GM23248 (cell line): Measurements from ENCODE around the gene ACKR3. TPM values are rescaled to one million over a fixed set of nuclear protein-coding genes. Genes with fewer than 3 reads are reported as not detected.
A peak's percentile ranks its signal among the peaks of the same experiment; 100 is the strongest.

Experiments used
- DNase-seq: peaks from one replicate; pipeline ENCODE4 v3.0.0-alpha.2; 2015
- H2AFZ ChIP-seq: fragments of 200-600 bp; sonication (generic); 2 replicates; pipeline ENCODE4 v1.6.1; 2016; ENCODE audit warnings: antibody characterized with exemption
- H3F3A ChIP-seq: fragments of 200-600 bp; sonication (generic); 2 replicates; pipeline ENCODE4 v1.6.1; 2016; ENCODE audit warnings: mild to moderate bottlenecking, antibody characterized with exemption, mixed run types; ENCODE audit not compliant: insufficient read depth
- H3K27ac ChIP-seq: fragments of 200-600 bp; sonication (generic); 2 replicates; pipeline ENCODE4 v1.5.1; 2016; ENCODE audit warnings: mild to moderate bottlenecking
- H3K27me3 ChIP-seq: fragments of 200-600 bp; sonication (generic); replicated peaks from 2 replicates; pipeline ENCODE4 v1.6.1; 2016; ENCODE audit warnings: mild to moderate bottlenecking; ENCODE audit not compliant: insufficient read depth
- H3K36me3 ChIP-seq: fragments of 200-600 bp; sonication (generic); 2 replicates; pipeline ENCODE4 v1.6.1; 2016; ENCODE audit warnings: low read depth, mild to moderate bottlenecking
- H3K4me1 ChIP-seq: fragments of 200-600 bp; sonication (generic); 2 replicates; pipeline ENCODE4 v1.6.1; 2016; ENCODE audit warnings: mild to moderate bottlenecking; ENCODE audit not compliant: insufficient read depth
- H3K4me2 ChIP-seq: fragments of 200-600 bp; sonication (generic); one replicate; pipeline ENCODE4 v1.6.1; 2016; ENCODE audit warnings: mild to moderate bottlenecking; ENCODE audit not compliant: unreplicated experiment
- H3K4me3 ChIP-seq: fragments of 200-600 bp; sonication (generic); 2 replicates; pipeline ENCODE4 v1.5.1; 2016; ENCODE audit warnings: mild to moderate bottlenecking
- H3K79me2 ChIP-seq: fragments of 200-600 bp; sonication (generic); 2 replicates; pipeline ENCODE4 v1.6.1; 2016; ENCODE audit warnings: mild to moderate bottlenecking; ENCODE audit not compliant: insufficient read depth
- H3K9ac ChIP-seq: fragments of 200-600 bp; sonication (generic); 2 replicates; pipeline ENCODE4 v1.6.1; 2016; ENCODE audit warnings: mild to moderate bottlenecking
- H3K9me2 ChIP-seq: fragments of 200-600 bp; sonication (generic); 2 replicates; pipeline ENCODE4 v1.6.1; 2016; ENCODE audit warnings: mixed run types, mild to moderate bottlenecking, moderate library complexity; ENCODE audit not compliant: insufficient read depth
- H3K9me3 ChIP-seq: fragments of 200-600 bp; sonication (generic); one replicate; pipeline ENCODE4 v1.6.1; 2017; ENCODE audit warnings: low read depth
- H4K20me1 ChIP-seq: fragments of 200-600 bp; sonication (generic); 2 replicates; pipeline ENCODE4 v1.6.0; 2016; ENCODE audit not compliant: insufficient read depth
- EZH2 ChIP-seq: fragments of 200-600 bp; sonication (generic); IDR thresholded peaks from 2 replicates; pipeline ENCODE4 v1.6.1; 2018; ENCODE audit warnings: antibody characterized with exemption, mild to moderate bottlenecking; ENCODE audit not compliant: insufficient read depth, poor library complexity, severe bottlenecking
- EZH2phosphoT487 ChIP-seq: fragments of 200-600 bp; sonication (generic); IDR thresholded peaks from 2 replicates; pipeline ENCODE4 v1.6.1; 2018; ENCODE audit warnings: antibody characterized with exemption, moderate library complexity, mild to moderate bottlenecking, low read depth; ENCODE audit not compliant: insufficient read depth
- WGBS, 2 experiments: methylation state at CpG; one replicate each; pipeline ENCODE4 v1.1.6; 2015 to 2017; ENCODE audit warnings: low lambda C conversion rate in 2 of 2, low coverage in 1 of 2; ENCODE audit errors: missing lambda C conversion rate in 2 of 2; 5-methylcytosine and 5-hydroxymethylcytosine counted together
- in situ Hi-C: fragments of 300-500 bp; cut with MboI; formaldehyde crosslinking; loops from 2 replicates; pipeline ENCODE4 v1.15.0; 2020
- polyA plus RNA-seq: library from polyadenylated mRNA; unstranded; fragments of >200 nt; fragmentation: Nextera tagmentation; extraction: Ambion mirVana; gene quantifications from 2 replicates; pipeline ENCODE4 v1.2.1, GENCODE V29; 2016
- total RNA-seq: library from RNA; depleted of rRNA; stranded (reverse); fragments of >200 nt; shearing (Covaris generic); gene quantifications from 2 replicates; pipeline ENCODE4 v1.2.3, GENCODE V29; 2014

Gene ACKR3
- total and polyA plus RNA-seq, 2 experiments from 2014 or later = 6.1 to 8.5 TPM

- no peaks in the 10 kb centered on the region for H3K36me3 ChIP-seq
- no peak overlapping the region for H2AFZ ChIP-seq
- no peak for TF ChIP-seq EZH2phosphoT487
- no peak for TF ChIP-seq EZH2
- H3K27me3 ChIP-seq = peaks cover 22% of the 10 kb centered on the region
- no peak overlapping the region for H3K4me2 ChIP-seq
- DNase-seq = no peak
- in situ Hi-C loops = no loop called here
- peaks cover 6% of the 10 kb centered on the region for H3F3A ChIP-seq
- no peak overlapping the region for H3K9ac ChIP-seq
- no peak overlapping the region for H3K4me3 ChIP-seq
- WGBS, 2 experiments = 70 to 74% methylated on average over 10 of the region's 10 CpGs
- H3K9me2 ChIP-seq = no peaks in the 10 kb centered on the region
- no peaks in the 10 kb centered on the region for H3K9me3 ChIP-seq
- no peaks in the 10 kb centered on the region for H3K79me2 ChIP-seq
- H4K20me1 ChIP-seq = no peaks in the 10 kb centered on the region
- H3K4me1 ChIP-seq = peaks cover 21% of the 10 kb centered on the region
- H3K27ac ChIP-seq = no peak overlapping the region
These were observed 36.4 kb downstream of the ACKR3 start for GRCh38 chr2:236606023-236606422.

DNA sequence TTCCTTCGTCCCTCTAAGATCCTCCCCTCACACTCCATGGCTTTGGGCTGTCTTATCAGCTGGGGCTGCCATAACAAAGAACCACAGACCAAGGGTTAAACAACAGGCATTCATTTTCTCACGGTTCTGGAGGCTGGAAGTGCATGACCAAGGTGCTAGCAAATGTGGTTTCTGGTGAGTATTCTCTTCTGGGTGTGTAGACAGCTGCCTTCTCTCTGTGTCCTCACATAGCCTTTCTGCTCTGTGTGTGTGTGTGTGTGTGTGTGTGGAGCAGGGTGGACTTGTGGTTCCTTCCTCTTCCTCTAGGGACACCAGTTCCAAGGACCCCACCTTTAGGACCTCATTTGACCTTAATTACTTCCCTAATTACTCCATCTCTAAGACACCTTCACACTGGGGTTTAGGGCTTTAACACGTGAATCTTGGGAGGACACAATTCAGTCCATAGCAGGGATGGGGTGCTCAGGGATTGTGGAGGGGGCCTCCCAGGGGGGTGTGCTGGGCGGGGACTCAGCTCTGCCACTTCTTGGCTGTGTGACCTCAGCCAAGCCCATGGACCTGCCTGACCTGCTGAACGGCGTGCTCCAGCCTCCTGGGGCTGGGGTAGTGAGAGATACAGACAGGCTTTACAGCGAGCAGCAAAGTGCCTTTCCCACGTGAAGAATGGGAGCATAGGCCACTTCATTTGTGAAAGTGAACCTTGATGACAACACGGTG lies 38.0 kb downstream of the ACKR3 start:
- Histone ChIP-seq H3K27ac (no peak overlapping the region), H3K36me3 (no peaks in the 10 kb centered on the region), H3K4me1 (peaks cover 31% of the 10 kb centered on the region), H4K20me1 (no peaks in the 10 kb centered on the region), H3K9me3 (no peaks in the 10 kb centered on the region), H2AFZ (no peak overlapping the region), H3K4me3 (no peak overlapping the region), H3K27me3 (peaks cover 14% of the 10 kb centered on the region), H3K9ac (no peak overlapping the region; the same call in 1 of the 2 replicates), H3F3A (peaks cover 15% of the 10 kb centered on the region), H3K79me2 (no peaks in the 10 kb centered on the region), H3K4me2 (no peak overlapping the region), H3K9me2 (no peaks in the 10 kb centered on the region)
- TF ChIP-seq EZH2 (no peak), EZH2phosphoT487 (no peak)
- 73 to 77% methylated on average over 8 to 9 of the region's 9 CpGs for WGBS, 2 experiments
- in situ Hi-C loops = no loop called here
- peak; percentile 75 for DNase-seq

- WGBS, 2 experiments = 43 to 54% methylated on average over 3 of the region's 3 CpGs
- Histone ChIP-seq H2AFZ (no peak overlapping the region), H3K27me3 (peaks cover 16% of the 10 kb centered on the region), H3K36me3 (no peaks in the 10 kb centered on the region), H3K79me2 (no peaks in the 10 kb centered on the region), H3K27ac (no peak overlapping the region), H3K4me1 (peaks cover 31% of the 10 kb centered on the region), H3K9me3 (no peaks in the 10 kb centered on the region), H3K9ac (no peak overlapping the region), H3K4me2 (no peak overlapping the region), H3K4me3 (no peak overlapping the region), H4K20me1 (no peaks in the 10 kb centered on the region), H3K9me2 (no peaks in the 10 kb centered on the region), H3F3A (peaks cover 15% of the 10 kb centered on the region)
- TF ChIP-seq EZH2 (no peak), EZH2phosphoT487 (no peak)
- in situ Hi-C loops = no loop called here
- DNase-seq = peak; percentile 55
These were observed 38.5 kb downstream of the ACKR3 start for GRCh38 chr2:236608188-236608525.

DNA sequence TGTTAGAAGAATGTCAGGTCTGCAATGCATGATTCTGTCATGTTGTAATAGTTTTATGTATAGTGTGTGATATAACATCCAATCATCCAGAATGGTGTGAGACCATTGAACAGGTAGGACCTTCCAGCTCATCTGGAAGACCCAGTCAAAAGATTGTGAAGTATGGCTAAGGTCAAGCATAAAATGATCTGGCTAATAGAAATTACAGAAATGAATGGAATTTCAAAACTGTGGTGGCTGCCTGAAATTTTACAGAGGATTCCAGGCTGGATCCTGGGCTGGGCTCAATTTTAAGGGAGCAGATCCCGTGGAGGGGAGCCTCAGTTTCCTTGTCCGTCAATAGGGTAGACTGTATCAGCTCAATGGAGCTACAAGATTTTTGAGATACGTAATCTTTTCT lies 39.1 kb downstream of the ACKR3 start:
- H3K4me2 ChIP-seq = no peak overlapping the region
- peaks cover 31% of the 10 kb centered on the region for H3K4me1 ChIP-seq
- H3K36me3 ChIP-seq = no peaks in the 10 kb centered on the region
- in situ Hi-C loops = no loop called here
- no peak overlapping the region for H3K9ac ChIP-seq
- no peaks in the 10 kb centered on the region for H3K79me2 ChIP-seq
- no peak overlapping the region for H3K4me3 ChIP-seq
- peak; percentile 10 for DNase-seq
- no peaks in the 10 kb centered on the region for H3K9me2 ChIP-seq
- H4K20me1 ChIP-seq = no peaks in the 10 kb centered on the region
- H3K9me3 ChIP-seq = no peaks in the 10 kb centered on the region
- H3K27me3 ChIP-seq = peaks cover 20% of the 10 kb centered on the region
- H3F3A ChIP-seq = peaks cover 15% of the 10 kb centered on the region
- no peak overlapping the region for H3K27ac ChIP-seq
- no peak overlapping the region for H2AFZ ChIP-seq
- 92 to 93% methylated on average over 3 of the region's 3 CpGs for WGBS, 2 experiments
- TF ChIP-seq EZH2phosphoT487 (no peak), EZH2 (no peak)
